Muscle of back (tissue), 11 donors: ENCODE data around the gene ZG16B. TPM values are rescaled to one million over a fixed set of nuclear protein-coding genes. Genes with fewer than 3 reads are reported as not detected.

Experiments used
- DNase-seq, 3 donors: peaks; one replicate each; pipeline versions ENCODE4 v3.0.0 to v3.0.0-alpha.2; 2013
- polyA plus RNA-seq, 10 donors: library from polyadenylated mRNA; unstranded; fragments of 120-200 nt; gene quantifications; one replicate each; pipeline ENCODE4 v1.2.1, GENCODE V29; 2013; ENCODE audit not compliant: insufficient read length in 10 of 10

Gene ZG16B
- polyA plus RNA-seq, 10 donors: 0.24 to 0.90 (median 0.56) TPM; not detected in 1

DNA sequence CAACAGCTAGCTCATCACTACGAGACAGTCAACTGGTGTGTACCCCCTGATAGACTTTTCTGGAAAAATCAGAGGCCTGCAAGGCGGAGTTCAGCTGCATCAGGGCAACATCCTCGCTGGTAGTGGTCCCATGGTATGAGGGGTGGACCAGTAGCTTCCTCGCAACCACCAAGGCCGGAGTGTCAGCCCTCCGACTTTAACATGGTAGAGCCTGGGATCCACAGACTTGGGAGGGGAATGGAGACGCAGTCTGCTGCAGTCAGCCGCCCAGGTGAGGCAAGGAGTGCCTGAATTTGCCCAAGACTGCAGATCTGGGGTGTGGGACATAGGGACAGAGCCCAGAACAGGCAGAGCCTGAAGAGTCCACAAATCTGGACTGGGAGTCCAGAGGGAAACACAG, 13.4 kb downstream of the ZG16B start:
- DNase-seq: no peak

DNA sequence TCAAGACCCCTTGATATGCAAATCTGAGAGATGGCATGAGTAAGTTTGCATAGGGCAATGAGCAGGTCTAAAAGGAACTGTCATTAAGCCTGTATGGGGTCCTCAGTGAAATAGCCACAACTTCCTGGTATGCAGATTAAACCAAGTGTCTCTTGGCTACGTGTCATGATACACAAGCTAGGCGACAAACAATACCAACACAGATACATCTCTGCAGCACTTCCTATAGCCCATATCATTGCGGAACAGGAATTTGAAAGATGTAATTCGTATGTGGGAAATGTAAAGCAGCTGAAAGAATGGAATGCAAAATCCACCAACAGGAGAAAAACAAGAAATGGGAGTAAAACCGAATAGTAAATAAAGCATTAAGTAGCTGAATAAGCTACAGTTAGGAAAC, 15.0 kb downstream of the ZG16B start:
- DNase-seq: no peak

DNA sequence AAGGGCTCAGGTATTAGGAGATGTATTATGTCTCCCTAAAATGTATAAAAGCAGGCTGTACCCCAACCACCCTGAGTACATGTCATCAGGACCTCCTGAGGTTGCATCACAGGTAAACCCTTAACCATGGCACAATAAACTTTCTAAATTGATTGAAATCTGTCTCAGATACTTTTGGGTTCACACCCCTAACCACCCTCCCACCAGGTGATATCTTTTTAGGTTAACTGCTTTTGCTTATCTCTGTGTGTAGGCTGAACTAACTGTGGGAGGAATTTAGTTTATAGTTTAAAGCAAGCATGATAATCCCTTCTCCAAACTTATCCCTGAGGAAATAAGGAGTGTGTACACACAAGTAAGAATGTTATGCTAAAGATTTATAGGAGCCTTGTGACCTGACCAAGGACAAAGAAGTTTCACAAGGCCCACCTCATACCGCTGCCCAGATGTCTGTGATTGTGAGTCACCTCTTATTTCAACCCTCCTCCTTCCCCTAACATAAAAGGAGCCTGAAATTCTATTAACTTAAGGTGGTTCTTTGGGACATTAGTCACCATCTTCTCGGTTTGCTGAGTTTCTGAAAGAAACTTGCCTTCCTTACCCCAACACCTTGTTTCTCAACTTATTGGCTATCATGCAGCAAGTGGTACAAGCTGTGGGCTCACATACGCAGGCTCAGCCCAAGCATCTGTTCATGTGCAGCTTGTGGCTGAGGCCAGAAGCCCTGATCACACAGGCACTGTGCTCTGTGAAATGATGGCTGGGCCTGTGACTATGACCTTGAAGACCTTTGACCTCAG, 16.6 kb downstream of the ZG16B start:
- DNase-seq: no peak

DNA sequence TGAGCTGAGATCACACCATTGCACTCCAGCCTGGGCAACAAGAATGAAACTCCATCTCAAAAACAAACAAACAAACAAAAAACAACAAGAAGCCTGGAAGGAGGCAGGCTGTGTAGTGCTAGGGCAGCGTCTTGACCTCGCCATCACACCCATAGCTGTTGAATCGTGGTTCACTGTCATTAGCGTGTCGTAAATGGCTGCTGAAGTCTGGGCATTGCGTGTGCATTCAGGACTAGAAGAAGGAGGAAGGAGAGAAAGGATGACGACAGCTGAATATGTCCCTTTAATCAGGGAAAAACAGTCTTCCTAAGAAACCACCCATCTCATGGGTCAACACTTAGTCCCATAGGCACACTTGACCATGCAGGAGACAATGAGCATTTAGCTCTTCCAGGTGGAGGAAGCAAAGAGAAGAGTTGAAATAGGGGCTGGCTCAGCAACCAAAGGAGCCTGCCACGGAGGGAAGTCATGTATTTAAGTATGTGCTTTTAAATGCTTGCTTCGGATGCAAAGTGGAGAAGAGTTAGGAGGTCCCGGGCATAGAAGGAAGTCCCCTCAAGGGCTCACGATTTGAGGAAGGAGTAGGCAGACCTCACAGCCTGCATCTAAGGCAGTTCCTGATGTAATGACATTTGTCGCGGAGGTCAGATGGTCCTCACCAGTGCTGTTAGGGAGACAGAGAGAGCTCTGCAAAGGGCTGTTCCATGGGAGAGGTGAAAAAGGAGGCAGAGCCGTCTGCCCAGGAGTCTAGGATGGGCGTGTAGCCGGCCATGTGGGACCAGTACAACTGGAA, 19.0 kb downstream of the ZG16B start:
- DNase-seq: no peak

DNA sequence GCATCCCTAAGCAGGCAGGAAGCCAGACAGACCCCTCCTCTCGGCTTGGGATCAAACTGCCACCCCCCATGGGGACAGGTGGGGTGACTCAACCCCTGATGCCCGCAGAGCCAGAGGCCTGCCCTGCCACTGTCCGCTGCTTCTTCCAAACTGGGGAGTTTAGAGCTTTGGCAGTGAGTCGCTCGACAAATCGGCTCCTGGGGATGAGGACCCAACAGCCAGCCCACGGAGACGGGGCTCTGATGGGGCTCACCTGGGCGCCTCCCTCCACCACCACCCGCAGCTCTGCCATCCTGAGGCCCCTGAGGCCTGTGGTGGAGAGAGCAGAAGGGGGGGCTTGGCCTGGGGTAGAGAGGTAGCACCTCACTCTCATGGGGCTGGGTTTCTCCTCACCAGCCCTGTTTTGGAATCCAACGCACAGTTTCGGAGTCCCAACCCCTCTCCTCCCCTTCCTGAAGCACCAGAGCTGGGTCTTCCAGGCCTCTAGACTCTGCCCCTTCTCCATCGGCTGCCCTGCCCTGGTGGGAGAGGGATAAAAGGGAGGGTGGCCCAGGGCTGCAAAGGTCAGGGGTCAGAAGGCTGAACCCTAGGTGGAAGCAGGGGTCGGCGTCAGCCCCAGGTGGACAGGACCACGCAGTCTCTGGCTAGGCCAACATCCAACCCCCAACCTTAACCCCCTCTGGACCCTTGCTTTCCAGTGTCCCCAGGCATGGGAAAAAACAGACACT, 22.1 kb downstream of the ZG16B start:
- no peak for DNase-seq

DNA sequence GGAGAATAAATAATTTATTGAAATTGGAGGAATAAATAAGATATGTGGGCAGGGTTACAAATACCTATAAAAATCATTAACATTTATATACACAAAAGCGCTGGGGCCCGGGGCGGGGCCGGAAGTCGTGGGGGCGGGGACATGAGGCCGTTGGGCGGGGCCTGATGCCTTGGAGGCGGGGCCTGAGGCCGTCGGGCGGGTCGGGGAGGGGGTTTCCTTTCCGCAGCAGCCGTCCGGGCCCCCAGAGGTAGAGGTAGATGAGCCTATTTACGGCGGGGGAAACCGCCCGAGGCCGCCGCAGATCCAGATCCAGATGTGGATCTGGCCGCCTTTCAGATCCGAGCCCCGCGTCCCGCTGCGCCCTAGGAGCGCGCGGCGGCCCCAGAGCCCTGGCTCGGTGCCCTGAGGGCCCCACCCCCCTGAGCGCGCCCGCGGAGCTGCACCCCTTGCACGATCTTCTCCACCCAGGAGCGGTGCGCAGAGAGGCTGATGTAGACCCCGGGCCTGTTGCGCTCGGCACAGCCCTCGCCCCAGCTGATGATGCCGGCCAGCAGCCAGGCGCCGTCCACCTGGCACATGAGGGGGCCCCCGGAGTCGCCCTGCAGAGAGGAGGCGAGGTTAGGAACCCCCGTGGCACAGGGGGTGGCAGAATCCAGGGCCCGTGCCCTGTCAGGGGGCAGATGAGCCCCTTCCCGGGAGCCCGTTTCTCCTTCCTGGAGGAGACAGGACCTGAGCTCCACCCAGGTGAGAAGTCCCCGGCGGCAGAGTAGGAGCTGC, 22.8 kb downstream of the ZG16B start:
- DNase-seq: no peak

DNA sequence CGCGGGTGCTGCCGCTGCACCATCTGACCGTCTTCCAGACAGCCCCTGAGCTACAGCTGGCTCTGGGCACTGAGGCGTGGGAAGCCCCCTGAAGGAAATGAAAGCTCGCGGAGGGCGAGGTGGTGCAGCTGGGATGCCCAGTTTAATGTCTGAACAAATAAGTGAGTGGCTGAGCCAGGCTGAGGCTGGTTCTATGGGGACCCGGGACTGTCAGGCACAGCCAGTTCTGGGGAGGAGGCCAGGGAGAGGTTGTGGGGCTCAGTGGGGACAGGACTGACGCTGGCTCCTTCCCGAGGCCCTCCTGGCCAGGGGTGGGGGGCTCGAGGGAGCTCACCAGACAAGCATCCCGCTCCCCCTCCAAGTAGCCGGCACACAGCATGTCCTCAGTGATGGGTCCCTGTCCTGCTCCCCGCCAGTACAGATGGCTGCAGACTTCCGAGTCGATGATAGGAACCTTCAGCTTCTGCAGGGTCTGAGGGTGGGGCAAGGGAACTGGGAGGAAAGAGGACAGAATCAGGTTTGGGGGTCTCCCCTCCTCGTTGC, 23.5 kb downstream of the ZG16B start:
- DNase-seq: no peak

DNA sequence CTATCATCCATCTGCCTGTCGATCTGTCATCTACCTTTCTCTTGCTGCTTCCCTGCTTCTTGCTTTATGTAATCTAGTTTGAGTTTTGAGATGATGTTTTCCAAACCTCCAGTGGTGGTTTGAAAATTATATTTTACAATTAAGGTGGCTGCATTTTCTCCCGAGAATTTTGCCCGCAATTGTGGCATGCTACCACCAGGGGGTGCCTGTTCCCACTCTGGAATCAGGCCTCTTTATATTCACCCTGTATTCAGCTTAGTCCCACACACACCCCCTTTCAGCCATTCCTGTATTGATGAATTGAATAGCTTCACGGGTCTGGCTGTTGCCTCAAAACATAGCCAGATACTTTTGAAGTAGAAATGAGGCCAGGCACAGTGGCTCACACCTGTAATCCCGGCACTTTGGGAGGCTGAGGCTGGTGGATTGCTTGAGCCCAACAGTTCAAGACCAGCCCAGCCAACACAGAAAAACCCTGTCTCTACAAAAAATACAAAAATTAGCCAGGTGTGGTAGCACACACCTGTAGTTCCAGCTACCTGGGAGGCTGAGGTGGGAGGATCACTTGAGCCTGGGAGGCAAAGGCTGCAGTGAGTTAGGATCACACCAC, 24.7 kb downstream of the ZG16B start:
- no peak for DNase-seq

DNA sequence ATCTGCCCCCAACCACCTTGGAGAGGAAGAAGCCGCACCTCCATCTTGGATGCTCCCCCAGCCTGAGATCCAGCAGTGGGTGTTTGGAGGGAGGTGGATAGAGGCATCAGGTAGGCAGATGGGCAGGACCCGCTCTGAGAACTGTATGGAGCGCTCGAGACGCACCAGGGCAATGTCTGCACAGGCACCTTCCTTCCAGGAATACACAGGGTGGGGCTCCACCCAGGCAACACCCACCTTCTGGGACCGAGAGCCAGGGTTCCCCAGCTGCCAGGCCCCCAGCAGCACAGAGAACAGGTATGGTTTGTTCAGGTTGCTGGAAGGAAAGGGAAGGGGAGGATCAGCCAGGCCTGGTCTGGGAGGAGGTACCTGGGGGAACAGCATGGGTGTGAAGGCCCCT, 25.4 kb downstream of the ZG16B start:
- DNase-seq: no peak

DNA sequence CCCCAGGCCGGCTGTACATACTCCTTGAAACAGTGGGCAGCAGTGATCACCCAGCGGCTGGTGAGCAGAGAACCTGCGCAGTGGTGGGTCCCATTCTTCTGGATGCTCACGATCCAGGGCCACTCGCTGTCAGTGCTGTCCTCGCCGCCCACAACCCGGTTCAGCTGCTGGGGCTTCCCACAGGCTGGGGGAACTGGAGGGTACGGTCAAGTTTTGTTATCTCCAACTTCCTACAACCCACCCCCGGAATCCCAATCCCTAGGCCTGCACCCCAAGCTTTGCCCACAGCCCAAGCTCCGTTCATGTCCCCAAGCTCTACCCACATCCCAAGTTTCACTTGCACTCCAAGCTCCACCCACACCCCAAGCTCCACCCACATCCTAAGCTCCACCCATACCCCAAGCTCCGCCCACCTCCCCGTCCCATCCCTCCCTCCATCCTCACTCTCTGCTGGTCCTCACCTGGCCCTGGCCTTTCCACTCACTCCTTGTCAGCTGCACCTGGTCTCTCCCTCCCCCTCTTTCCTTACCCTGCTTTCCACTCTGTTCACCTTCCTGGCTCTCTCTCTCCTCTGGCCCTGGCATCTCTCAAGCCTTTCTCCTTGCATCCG, 26.1 kb downstream of the ZG16B start:
- no peak for DNase-seq

DNA sequence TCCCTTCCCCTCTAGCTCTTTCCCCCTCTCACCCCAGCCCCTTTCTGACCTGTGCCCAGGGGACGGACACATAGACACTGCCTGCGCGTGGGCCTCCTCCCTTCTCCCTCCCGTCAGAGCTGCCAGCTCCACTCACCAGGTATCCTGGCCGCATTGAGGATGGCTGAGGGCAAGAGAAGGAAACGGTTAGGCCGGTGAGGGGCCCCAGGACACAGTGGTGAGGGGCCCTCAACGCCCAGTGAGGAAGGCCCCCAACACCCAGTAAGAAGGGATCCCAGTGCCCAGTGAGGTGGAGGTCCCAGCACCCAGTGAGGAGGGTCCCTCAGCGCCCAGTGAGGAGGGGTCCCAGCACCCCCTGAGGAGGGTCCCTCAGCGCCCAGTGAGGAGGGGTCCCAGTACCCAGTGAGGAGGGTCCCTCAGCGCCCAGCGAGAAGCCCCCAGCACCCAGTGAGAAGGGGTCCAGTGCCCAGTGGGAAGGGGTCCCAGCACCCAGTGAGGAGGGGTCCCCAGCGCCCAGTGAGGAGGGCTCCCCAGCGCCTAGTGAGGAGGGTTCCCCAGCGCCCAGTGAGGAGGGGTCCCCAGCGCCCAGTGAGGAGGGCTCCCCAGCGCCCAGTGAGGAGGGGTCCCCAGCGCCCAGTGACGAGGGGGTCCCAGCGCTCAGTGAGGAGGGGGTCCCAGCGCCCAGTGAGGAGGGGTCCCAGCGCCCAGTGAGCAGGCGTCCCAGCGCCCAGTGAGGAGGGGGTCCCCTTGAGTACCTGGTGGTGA, 26.8 kb downstream of the ZG16B start:
- no peak for DNase-seq

DNA sequence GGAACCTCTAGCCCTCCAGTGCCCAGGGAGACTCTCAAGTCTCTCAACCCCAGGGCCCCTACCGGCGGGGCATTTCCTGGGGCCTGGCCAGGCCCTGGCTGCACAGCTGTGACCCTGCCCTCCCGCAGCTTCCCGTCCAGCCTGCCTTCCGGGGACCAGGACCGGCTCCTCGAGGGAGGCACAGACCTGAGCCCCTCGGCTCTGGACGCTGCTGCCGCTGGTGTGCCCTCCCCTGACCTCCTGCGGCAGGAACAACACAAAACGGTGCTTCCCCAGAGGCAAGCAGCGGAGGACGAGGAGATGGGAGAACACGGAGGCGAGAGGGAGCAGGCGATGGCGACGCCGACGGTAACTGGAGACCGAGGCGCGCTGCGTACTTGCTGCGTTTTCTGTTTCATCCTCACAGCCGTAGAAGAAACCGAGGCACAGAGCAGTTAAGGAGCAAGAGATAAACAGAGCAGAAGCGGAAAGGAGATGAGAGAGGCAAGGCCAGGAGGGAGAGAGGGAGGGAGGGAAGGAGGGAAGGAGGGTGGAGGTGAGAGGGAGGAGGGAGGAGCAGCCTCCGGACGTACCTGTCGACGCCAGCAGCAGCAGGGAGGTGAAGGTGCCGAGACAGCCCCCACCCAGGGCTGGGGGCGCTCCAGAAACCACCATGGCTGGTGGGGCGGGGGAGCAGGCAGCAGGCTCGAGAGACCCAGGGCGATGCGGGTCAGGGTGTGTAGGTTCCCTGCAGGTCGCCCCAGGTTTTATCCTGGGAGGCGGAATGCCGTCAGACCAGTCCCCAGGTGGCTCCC, 27.5 kb downstream of the ZG16B start, which contains the start of gene PRSS22:
Gene PRSS22 (minus strand): TSS at position 720 of the 794 bp plus-strand sequence. CDS start 66 bp downstream, at position 654.
- no peak for DNase-seq

DNA sequence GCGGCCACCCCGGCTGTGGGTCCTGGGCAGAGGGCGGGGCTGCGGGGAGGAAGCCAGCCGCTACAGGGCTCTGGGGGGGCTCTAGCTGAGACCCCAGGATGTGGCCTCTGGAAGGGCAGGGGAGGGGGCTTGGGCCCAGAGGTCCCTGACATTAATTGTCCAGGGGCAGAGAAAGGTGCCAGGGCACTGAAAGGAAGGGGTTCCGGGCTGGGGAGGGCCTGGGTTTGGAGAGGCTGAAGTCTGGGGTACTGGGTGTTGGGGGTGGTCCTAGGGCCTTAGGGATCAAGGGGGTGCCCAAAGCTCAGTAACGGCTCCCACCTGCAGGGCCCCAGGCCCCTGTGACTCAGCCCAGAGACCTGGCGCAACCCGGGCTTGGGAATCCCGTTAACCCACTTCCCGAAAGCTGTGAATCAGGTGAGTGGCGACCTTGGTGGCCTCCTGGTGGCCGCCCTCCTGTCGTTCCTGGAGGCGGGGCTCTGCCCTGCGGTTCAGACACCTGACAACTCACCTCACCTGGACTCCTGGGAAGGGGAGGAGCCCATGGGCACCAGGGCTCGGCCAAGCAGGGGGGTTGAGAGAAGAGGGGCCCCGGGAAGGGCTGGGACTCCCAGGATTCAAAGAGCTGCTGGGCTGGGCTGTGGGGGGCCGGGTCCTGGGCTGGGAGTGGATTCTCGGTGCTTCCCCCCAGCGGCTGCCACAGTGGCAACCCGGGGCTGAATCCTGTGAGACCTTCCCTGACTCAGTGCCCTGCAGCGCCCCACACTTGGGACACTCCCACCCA, 28.3 kb downstream of the ZG16B start:
- DNase-seq: no peak

DNA sequence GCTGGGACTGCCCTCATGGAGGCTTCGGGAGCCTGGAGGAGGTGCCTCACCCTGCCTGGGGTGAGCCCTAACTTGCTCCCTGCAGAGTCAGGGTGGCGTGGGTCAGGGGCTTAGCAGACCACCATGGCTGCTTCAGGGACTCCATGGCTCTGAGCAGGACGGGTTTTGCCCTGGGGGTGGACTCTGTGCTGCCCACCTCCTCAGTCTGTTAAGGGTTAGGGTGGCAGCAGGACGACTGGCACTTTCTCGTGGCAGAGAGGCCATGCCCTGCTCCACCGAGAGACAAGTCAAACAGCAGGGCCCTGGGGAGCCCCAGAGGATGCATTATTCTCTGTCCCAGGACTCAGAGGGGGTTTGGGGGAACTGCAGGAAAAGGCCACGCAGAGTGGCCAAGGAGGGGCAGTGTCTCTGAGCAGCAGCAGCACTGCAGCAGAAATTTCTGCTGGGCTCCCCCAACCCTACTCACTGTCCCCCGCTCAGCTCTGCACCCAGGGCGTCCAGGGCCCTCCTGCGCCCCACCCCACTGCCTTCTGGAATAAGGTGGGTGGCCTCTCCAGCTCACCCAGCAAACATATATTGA, 29.7 kb downstream of the ZG16B start:
- no peak for DNase-seq

DNA sequence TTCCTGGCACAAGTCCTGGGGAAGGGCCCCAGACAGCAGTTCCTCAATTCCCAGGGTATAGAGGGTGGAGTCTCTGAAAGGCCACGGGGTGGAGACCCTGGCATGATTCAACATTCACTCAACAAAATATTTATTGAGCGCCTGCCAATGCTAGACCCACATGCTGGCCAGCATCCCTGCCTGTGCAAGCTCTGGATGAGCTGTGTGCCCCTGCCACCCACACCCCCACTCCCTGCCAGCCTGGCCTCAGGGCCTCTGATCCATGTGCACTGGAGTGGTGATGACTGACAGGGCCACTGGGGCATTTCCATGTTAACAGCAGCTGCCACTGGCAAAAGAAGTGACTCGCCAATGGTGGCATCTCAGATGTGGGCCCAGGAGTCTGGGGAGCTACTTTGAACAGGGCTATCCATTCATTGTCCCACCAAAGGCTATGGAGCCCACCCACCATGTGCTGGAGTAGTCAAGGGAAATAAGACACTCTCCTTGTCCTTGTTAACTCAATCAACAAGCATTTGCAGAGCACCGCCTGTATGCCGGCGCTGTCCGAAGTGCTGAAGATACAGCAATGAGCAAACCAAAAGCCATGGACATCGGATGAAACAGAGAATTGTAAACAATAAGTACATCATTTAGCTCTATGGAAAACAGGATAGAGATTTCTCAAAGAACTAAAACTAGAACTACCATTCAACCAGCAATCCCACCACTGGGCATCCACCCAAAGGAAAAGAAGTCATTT, 30.9 kb downstream of the ZG16B start:
- DNase-seq: no peak

DNA sequence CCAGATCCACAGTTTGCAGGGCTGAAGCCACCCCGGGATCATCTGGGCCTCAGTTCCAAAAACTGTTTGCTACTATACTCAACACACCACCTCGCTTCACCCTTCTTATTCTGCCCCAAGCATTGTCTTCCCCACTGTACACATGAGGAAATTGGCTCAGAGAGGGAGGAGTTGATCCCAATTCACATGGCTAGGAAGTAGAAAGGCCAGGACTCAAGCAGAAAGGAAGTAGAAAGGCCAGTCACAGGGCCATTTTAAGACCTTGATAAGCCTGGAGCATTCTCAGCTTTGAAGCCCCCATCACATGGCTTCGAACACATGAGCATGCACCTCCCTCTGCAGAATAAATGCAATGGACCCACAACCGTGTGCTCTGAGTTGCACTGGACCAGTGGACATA, 35.5 kb downstream of the ZG16B start:
- no peak for DNase-seq

DNA sequence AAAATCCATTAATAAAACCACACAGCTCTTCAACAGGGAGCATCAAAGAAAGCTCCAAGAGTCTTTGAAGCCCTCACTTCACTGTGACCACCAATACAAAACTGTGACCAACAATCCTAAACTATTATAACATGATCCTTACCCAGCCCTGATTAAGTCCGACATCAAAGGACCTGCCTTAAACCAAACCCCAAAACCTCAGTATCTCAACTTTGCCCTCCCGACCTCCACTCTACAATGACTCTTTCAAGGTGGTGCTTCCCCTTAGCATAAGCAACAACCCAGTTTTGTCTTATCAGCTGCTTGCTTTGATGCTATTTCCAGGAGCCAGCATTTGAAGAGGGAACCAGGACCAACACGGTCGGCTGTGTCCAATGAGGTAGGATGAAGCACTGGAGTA, 36.3 kb downstream of the ZG16B start:
- DNase-seq: no peak
